Suppressor macrophage treated with lipopolysaccharide for 1 hour (primary cell): ENCODE data around the gene OTOF.

Source experiments
- DNase-seq, 3 donors: peaks; one replicate each; pipeline ENCODE4 v3.0.0-alpha.2; 2020 to 2022

OTOF gene

GRCh38 chr2:26464390-26465265 is 13.3 kb downstream of the OTOF start:
- no peak for DNase-seq

DNA sequence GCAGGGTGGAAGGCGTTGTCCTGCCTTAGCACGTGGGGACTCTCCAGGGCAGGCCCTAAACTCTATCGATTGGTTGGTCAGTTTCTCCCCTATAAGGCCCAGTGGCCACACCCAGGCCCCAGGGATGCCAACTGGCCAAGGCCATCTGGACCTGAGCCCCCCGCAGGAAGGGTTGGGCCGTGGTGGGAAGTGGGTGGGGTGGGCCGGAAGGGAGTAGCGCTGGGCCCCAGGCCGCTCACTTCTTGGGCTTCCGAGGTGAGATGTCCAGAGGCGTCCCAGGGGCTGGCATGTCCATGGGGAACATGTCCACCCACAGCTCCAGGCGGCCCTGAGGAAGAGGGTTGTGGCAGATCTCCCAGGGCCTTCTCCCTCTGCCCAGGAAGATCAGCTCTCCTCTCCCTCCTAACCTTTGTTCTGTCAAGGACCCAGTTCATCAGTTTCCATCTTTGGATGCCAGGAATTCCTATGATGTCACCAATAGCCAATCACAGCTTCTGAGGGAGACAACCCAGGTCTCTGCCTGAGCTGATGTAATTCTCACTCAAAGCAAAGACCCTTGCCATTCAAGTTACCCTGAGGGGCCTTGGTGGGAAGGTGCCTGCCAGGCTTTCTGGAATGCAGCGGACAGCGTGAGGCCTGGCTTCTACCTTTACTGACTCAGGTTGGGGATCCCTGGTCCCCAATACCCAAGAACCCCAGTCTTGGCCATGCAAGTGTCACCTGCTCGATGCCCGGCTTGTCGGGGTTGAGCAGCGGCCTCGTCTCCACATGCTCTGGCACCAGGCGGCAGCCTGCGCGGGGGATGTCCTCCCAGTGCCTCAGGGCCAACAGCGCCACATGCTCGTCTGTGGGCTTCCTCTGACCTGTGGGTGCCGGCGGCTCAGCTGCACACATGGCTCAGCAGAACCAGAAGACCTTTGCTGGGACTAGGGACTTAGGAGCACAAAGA is 14.4 kb downstream of the OTOF start:
- DNase-seq: no peak

GRCh38 chr2:26462511-26463243 is 15.2 kb downstream of the OTOF start:
- peak; percentile 66 to 76 (median 68) for DNase-seq

- no peak for DNase-seq
Observed at GRCh38 chr2:26462100-26462499, 15.8 kb downstream of the OTOF start.

DNA sequence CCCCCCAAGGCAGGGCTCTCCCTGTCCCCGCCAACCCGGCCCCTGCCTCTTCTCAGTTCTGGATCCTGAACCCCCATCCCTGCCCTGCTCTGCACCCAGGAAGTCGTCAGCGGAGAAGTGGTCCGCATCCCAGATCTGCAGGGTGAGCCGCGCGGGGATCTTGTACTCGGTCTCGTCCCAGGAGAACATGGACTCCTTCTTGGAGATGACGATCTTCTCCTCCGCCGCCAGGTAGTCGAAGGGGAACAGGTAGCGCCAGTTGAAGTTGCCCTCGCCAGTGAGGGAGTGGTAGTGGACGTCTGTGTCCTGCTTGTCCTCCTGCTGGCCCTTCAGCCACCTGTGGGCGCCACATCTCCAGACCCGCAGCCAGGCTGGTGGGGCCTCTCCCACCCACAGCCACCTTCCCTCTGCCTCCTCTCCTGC is 16.3 kb downstream of the OTOF start:
- DNase-seq: no peak

GRCh38 chr2:26460613-26461031 is 17.3 kb downstream of the OTOF start:
- no peak for DNase-seq

- DNase-seq: no peak
Observed at GRCh38 chr2:26459991-26460612, 17.8 kb downstream of the OTOF start.

DNA sequence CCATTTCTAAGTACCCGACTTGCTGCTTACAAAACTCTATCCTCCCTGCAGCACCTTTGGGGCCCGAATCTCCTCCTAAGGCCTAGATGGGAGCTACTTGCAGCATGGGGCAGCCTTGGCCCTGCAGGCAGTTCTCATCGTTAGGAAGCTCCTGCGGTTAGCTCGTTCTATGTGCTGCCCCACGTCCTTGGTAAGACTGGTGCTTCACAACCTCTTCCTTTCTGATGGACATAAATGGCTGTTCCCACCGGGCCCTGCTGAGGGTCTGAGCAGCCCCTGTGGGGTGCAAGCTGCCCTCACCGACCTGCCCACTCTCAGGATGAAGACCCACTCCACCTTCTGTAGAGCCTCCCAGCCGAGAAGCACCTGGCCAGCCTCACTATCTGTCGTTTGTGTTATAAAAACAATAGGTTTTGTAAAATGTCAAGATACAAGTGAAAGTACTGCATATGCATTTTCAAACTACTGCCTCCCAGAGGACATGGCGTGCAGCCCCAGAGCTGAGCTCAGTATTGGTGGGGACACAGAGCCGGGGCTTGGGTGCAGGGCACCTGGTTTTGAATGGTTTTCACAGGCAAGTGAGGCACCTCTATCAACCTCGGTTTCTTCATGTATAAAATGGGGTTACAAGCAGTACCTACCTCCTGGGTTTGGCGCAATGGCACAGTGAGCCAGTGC is 19.4 kb downstream of the OTOF start:
- no peak for DNase-seq

GRCh38 chr2:26457695-26458364 is 20.1 kb downstream of the OTOF start:
- DNase-seq: no peak

DNA sequence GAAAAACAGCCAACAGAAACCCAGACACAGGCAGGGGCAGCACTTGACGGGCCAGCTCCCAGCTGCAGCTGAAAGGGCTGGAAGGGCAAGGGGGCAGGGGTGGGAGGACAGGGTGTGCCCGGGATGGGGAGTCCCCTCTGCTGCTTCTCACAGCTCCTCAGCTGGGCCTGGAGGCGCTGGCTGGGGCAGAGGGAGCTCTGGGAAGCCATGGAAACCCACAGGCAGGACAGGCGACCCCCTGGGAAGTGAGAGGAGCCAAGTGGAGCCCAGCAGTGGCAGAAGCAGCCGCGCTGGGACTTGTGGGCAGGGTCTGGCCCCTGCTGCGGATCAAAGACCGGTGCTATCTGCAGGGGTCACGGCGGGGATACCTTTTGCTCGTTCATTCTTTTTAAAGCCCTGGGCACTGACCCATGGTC is 20.7 kb downstream of the OTOF start:
- no peak for DNase-seq

DNA sequence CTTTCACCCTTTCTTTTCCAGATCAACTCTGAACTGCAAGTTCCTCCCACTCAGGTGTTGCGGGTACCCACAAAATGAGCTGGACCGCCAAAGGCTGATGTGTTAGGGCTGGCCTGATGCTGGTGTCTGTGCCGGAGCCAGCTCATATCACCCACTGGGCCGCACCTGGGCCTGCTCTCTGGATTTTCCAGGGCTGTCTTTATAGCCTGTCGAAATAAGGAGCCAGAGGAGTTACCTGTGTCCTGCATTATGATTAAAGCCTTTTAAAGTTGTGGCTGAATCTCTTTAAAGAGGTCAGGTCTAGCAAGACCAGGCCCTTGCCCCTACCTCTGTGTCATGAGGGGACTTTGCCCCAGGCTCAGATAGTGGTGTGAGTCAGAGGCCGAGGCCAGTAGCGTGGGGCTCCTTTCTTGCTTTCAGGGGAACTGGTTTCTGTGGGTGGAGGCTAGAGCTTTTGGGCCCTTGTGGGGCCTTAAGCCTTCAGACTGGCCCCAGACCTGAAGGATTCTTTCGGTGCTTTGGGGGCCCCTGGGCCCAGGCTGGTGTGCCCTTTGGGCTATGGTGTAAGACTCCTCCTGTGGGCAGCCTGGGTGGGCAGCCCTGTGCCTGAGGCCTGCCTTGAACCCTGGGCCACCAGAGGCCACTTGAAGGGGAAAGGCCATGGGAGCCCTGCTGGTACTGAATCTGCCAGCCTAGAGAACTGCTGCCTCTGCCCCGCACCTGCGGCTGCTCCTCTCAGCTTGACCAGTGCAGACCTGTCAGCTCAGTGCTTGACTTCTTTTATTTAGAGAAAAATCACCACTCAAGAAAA is 21.3 kb downstream of the OTOF start:
- DNase-seq: peak; percentile 77 to 83 (median 81)

- DNase-seq: peak; percentile 44 to 58 (median 54)
Observed at GRCh38 chr2:26455670-26456439, 22.1 kb downstream of the OTOF start.

DNA sequence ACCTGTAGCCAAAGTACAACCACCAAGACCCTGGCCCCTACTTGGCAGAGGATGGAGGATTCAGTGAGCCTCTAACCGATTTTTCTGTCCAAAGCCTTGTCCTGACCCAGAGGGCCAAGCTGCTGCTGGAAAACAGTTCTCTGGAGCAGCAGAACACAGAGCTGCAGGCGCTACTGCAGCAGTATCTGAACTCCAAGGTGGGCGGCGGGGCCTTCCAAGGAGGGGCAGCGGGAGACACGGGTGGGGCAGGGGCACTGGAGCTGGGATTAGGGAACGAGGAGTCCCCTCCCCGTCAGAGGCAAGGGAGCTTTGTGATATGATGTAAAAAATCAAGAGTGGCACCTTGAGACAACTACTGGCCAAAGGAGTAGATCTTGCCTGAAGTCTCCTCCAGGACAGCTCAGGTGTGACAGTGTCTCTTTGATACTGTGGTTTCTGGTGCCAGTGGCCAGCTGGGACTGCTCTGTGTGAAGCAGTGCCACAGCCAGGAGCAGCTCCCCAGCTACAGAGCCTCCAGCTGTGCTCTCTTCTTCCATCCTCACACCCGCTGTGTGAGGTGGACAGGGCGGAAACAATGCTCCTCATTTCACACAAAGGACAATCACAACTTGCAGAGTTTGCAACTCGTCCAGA is 22.8 kb downstream of the OTOF start:
- no peak for DNase-seq

DNA sequence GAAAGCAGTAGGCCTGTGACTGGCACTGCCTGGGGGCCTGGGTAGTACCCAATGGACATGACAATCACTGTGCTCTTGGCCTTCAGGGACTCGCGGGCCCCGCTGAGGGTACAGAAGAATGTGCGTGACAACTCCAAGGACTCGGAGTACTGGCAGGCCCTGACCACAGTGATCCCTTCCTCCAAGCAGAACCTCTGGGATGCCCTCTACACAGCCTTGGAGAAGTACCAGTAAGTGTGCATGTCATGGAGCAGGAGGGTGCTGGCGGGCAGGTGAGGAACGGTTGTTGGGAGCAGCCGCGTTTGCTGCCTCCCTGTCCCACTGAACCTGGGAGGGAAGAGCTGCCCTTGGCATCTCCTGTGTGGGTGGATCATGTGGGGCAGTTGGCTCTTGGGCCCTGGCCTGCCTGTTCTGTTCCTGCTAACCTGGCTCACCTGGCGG is 23.3 kb downstream of the OTOF start:
- DNase-seq: no peak

DNA sequence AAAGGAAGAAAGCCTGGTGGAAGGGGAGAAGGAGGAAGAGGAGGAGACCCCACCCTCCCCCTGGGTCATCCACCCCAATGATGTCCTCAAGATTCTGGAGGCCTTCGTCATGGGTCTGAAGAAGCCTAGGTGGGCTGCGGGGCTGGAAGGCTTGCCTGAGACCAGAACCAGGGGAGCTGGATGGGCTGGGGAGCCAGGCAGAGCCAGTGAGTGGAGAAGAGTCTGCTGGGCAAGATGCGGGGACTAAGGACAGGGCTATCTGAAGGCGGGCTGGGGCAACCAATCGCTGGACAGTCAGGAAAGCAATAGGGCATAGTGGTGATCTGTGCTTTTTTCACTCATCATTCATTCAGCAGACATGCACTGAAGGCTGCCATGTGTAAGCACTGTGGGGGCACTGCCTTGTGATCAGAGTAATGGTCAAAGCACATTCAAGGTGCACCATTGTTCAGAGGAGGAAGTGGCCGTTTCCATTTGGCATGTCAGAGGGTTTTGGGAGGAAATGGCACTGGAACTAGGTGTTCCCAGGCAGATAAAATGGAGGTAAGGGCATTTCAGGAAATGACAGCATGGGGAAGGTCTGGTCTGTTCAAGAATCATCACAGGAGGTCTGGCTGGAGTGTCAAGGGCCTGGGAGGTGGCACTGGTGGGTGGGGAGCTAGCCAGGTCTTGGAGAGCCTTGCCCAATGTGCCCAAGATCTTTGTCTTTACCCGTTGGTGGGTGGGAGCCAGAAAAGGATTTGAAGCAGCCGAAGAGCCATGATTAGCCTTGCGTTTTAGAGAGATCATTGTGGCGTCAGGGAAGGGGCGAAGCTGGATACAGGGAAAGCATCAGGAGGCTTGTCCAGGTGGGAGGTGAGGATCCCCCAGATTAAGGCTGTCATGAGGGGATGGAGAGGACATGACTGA is 24.2 kb downstream of the OTOF start:
- DNase-seq: no peak

GRCh38 chr2:26451700-26452099 is 26.2 kb downstream of the OTOF start:
- no peak for DNase-seq

- DNase-seq: no peak
Observed at GRCh38 chr2:26450031-26450635, 27.8 kb downstream of the OTOF start.
